K562 (cell line): ENCODE data around the gene DGCR2. TPM values are rescaled to one million over a fixed set of nuclear protein-coding genes. Genes with fewer than 3 reads are reported as not detected.
A peak's percentile ranks its signal among the peaks of the same experiment; 100 is the strongest.

ENCODE experiments used
- BRCA1 ChIP-seq, 2 experiments: fragments of 450-650 bp in 1 of 2; sonication (generic) in 1 of 2; formaldehyde crosslinking in 1 of 2; IDR thresholded peaks; 2 replicates each; pipeline versions ENCODE4 v1.5.0 to v1.6.1; 2017 to 2020; ENCODE audit warnings: mild to moderate bottlenecking in 1 of 2, missing genetic modification reagents in 1 of 2
- BRD9 ChIP-seq: fragments of 450-650 bp; IDR thresholded peaks from 2 replicates; pipeline ENCODE4 v1.6.1; 2018; ENCODE audit warnings: low read depth; ENCODE audit not compliant: partially characterized antibody
- EHMT2 ChIP-seq: fragments of 450-650 bp; IDR thresholded peaks from 2 replicates; pipeline ENCODE4 v1.6.1; 2018; ENCODE audit warnings: antibody characterized with exemption
- FOXJ3 ChIP-seq: sonication (generic); formaldehyde crosslinking; IDR thresholded peaks from 2 replicates; pipeline ENCODE4 v1.4.0; 2020; ENCODE audit warnings: mild to moderate bottlenecking, missing genetic modification reagents
- HNRNPLL ChIP-seq: fragments of 200-400 bp; formaldehyde crosslinking; IDR thresholded peaks from 2 replicates; pipeline ENCODE4 v1.6.1; 2017; ENCODE audit warnings: low read length, low read depth, mild to moderate bottlenecking; ENCODE audit not compliant: poor library complexity, severe bottlenecking
- ILF3 ChIP-seq: fragments of 450-650 bp; IDR thresholded peaks from 2 replicates; pipeline ENCODE4 v1.6.1; 2018; ENCODE audit warnings: antibody characterized with exemption, mild to moderate bottlenecking, moderate library complexity, borderline replicate concordance
- MAFF ChIP-seq: IDR thresholded peaks from 2 replicates; pipeline ENCODE4 v1.6.1; 2012; ENCODE audit warnings: low read length, improper control_type of control experiment
- MAZ ChIP-seq, 2 experiments: fragments of 450-650 bp in 1 of 2; sonication (generic) in 1 of 2; formaldehyde crosslinking; IDR thresholded peaks in 1 of 2; conservative IDR thresholded peaks in 1 of 2; 2 replicates each; pipeline versions ENCODE4 v1.4.0 to v1.5.0; 2020; ENCODE audit warnings: mild to moderate bottlenecking in 1 of 2, missing genetic modification reagents in 1 of 2
- NCOA6 ChIP-seq: fragments of 450-650 bp; IDR thresholded peaks from 2 replicates; pipeline ENCODE4 v1.6.1; 2017; ENCODE audit warnings: mild to moderate bottlenecking
- PCBP2 ChIP-seq: fragments of 200-400 bp; formaldehyde crosslinking; IDR thresholded peaks from 2 replicates; pipeline ENCODE4 v1.6.1; 2018; ENCODE audit warnings: low read length, low read depth, mild to moderate bottlenecking, moderate library complexity; ENCODE audit not compliant: poor library complexity, severe bottlenecking
- PTTG1 ChIP-seq: fragments of 450-650 bp; IDR thresholded peaks from 2 replicates; pipeline ENCODE4 v1.6.1; 2016; ENCODE audit warnings: low read depth, mild to moderate bottlenecking, missing genetic modification characterization, missing compliant biosample characterization
- TBL1XR1 ChIP-seq, 2 experiments: IDR thresholded peaks; 2 replicates each; pipeline ENCODE4 v1.6.1; 2012; ENCODE audit warnings: improper control_type of control experiment in 2 of 2, low read length in 2 of 2, mild to moderate bottlenecking in 1 of 2
- ZFPM2 ChIP-seq: fragments of 250-450 bp; sonication (Bioruptor Pico); IDR thresholded peaks from 2 replicates; pipeline ENCODE4 v1.5.1; 2022; ENCODE audit warnings: mild to moderate bottlenecking
- ZNF311 ChIP-seq: fragments of 250-450 bp; sonication (Bioruptor Pico); IDR thresholded peaks from 2 replicates; pipeline ENCODE4 v1.4.0; 2020; ENCODE audit warnings: mild to moderate bottlenecking, moderate library complexity
- ZNF79 ChIP-seq: fragments of 250-450 bp; sonication (Bioruptor Pico); IDR thresholded peaks from 2 replicates; pipeline ENCODE4 v1.4.0; 2020; ENCODE audit warnings: low read depth, mild to moderate bottlenecking, moderate library complexity
- polyA plus RNA-seq, 8 experiments: library from polyadenylated mRNA; depleted of rRNA in 4 of 8; stranded (reverse) in 5 of 8; unstranded in 3 of 8; fragments of >200 nt; fragmentation: Nextera tagmentation in 2 of 8; fragmentation: Illumina TruSeq in 1 of 8; extraction: Ambion mirVana in 2 of 8; extraction: Trizol in 1 of 8; gene quantifications; 2 replicates each; pipeline versions ENCODE4 v1.2.1 to v1.2.3, GENCODE V29; 2011 to 2014; ENCODE audit warnings: inconsistent platforms in 1 of 8, missing spikeins in 1 of 8
- total RNA-seq, 7 experiments: library from RNA; depleted of rRNA in 6 of 7; stranded (reverse); fragments of >200 nt in 6 of 7; fragmentation: Illumina TruSeq in 2 of 7; extraction: Trizol in 2 of 7; gene quantifications; 2 replicates each; pipeline versions ENCODE4 v1.2.1 to v1.2.3, GENCODE V29; 2011 to 2021; ENCODE audit warnings: low replicate concordance in 1 of 7
- TF ChIP-seq, protein P1 (sequence below), 2 experiments: fragments of 450-650 bp; IDR thresholded peaks; 2 replicates each; pipeline ENCODE4 v1.6.1; 2016
- TF ChIP-seq, protein P2 (sequence below): IDR thresholded peaks from 2 replicates; pipeline ENCODE4 v1.6.1; 2014; ENCODE audit warnings: antibody characterized with exemption
- TF ChIP-seq, protein P3 (sequence below): sonication (generic); formaldehyde crosslinking; IDR thresholded peaks from 2 replicates; pipeline ENCODE4 v1.9.0; 2022; ENCODE audit warnings: mild to moderate bottlenecking, missing genetic modification reagents
- TF ChIP-seq, protein P4 (sequence below): fragments of 450-650 bp; IDR thresholded peaks from 2 replicates; pipeline ENCODE4 v1.6.1; 2017; ENCODE audit warnings: mild to moderate bottlenecking, moderate library complexity
- TF ChIP-seq, protein P5 (sequence below), 2 experiments: fragments of 200-800 bp in 1 of 2; sonication (Bioruptor generic) in 1 of 2; sonication (generic) in 1 of 2; formaldehyde crosslinking in 1 of 2; IDR thresholded peaks in 1 of 2; conservative IDR thresholded peaks in 1 of 2; 2 replicates each; pipeline versions ENCODE4 v1.5.0 to v1.6.1; 2016 to 2020; ENCODE audit warnings: missing compliant biosample characterization in 1 of 2, missing genetic modification characterization in 1 of 2, missing genetic modification reagents in 1 of 2
- TF ChIP-seq, protein P6 (sequence below), 2 experiments: fragments of 450-650 bp in 1 of 2; sonication (generic) in 1 of 2; formaldehyde crosslinking in 1 of 2; IDR thresholded peaks in 1 of 2; conservative IDR thresholded peaks in 1 of 2; 2 replicates each; pipeline versions ENCODE4 v1.6.1 to v1.8.1; 2016 to 2023; ENCODE audit warnings: mild to moderate bottlenecking in 2 of 2, moderate library complexity in 2 of 2, inconsistent platforms in 1 of 2, missing genetic modification reagents in 1 of 2

Gene DGCR2
- total and polyA plus RNA-seq, 9 of the 15 experiments (the other 6 are each of a cell fraction or from before 2014, with no cell fraction given), result 0.69 to 101 (median 56.4) TPM

DNA sequence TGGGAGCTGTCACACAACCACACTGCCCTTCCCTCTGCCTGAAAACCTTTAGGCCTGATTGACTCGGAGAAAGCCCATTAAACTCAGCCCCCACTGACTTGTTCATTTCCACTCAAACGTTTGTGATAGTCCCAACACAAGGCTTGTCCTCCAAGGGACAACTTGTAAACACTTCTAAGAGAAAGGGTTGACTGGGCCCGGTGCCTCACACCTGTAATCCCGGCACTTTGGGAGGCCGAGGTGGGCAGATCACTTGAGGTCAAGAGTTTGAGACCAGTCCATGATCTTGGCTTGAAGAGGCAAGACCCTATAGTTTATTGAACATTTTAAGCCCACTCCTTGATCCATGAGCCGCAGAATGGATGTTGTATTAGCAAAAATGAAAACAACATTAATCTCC is 122.8 kb downstream of the DGCR2 start (continued):
- TF ChIP-seq, protein P1, sequence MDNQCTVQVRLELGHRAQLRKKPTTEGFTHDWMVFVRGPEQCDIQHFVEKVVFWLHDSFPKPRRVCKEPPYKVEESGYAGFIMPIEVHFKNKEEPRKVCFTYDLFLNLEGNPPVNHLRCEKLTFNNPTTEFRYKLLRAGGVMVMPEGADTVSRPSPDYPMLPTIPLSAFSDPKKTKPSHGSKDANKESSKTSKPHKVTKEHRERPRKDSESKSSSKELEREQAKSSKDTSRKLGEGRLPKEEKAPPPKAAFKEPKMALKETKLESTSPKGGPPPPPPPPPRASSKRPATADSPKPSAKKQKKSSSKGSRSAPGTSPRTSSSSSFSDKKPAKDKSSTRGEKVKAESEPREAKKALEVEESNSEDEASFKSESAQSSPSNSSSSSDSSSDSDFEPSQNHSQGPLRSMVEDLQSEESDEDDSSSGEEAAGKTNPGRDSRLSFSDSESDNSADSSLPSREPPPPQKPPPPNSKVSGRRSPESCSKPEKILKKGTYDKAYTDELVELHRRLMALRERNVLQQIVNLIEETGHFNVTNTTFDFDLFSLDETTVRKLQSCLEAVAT (IDR thresholded peaks at IDR 0.05), result no peak
- TF ChIP-seq NCOA6 (no peak), ZNF311 (CRISPR knock-in tag) (no peak), HNRNPLL (peak; percentile 16), MAFF (no peak), PCBP2 (no peak), BRCA1 (IDR thresholded peaks at IDR 0.05) (no peak), BRCA1 (CRISPR knock-in tag; IDR thresholded peaks at IDR 0.05) (no peak), BRD9 (no peak), ZNF79 (CRISPR knock-in tag) (no peak), PTTG1 (no peak), MAZ (CRISPR knock-in tag; conservative IDR thresholded peaks at IDR 0.05 in 1 of 2, IDR thresholded peaks at IDR 0.05 in 1 of 2) (no peak), ILF3 (no peak), ZFPM2 (CRISPR knock-in tag) (no peak), EHMT2 (no peak), FOXJ3 (CRISPR knock-in tag) (no peak), TBL1XR1 (IDR thresholded peaks at IDR 0.05; ENCODE audit: low read length in 2 of 2) (no peak)
- TF ChIP-seq, protein P2, sequence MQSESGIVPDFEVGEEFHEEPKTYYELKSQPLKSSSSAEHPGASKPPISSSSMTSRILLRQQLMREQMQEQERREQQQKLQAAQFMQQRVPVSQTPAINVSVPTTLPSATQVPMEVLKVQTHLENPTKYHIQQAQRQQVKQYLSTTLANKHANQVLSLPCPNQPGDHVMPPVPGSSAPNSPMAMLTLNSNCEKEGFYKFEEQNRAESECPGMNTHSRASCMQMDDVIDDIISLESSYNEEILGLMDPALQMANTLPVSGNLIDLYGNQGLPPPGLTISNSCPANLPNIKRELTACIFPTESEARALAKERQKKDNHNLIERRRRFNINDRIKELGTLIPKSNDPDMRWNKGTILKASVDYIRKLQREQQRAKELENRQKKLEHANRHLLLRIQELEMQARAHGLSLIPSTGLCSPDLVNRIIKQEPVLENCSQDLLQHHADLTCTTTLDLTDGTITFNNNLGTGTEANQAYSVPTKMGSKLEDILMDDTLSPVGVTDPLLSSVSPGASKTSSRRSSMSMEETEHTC, result no peak
- TF ChIP-seq, protein P3, sequence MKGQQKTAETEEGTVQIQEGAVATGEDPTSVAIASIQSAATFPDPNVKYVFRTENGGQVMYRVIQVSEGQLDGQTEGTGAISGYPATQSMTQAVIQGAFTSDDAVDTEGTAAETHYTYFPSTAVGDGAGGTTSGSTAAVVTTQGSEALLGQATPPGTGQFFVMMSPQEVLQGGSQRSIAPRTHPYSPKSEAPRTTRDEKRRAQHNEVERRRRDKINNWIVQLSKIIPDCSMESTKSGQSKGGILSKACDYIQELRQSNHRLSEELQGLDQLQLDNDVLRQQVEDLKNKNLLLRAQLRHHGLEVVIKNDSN (CRISPR knock-in tag), result peak; percentile 26; the same call in 1 of the 2 replicates
- TF ChIP-seq, protein P4, sequence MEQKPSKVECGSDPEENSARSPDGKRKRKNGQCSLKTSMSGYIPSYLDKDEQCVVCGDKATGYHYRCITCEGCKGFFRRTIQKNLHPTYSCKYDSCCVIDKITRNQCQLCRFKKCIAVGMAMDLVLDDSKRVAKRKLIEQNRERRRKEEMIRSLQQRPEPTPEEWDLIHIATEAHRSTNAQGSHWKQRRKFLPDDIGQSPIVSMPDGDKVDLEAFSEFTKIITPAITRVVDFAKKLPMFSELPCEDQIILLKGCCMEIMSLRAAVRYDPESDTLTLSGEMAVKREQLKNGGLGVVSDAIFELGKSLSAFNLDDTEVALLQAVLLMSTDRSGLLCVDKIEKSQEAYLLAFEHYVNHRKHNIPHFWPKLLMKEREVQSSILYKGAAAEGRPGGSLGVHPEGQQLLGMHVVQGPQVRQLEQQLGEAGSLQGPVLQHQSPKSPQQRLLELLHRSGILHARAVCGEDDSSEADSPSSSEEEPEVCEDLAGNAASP, result no peak
- TF ChIP-seq, protein P5, sequence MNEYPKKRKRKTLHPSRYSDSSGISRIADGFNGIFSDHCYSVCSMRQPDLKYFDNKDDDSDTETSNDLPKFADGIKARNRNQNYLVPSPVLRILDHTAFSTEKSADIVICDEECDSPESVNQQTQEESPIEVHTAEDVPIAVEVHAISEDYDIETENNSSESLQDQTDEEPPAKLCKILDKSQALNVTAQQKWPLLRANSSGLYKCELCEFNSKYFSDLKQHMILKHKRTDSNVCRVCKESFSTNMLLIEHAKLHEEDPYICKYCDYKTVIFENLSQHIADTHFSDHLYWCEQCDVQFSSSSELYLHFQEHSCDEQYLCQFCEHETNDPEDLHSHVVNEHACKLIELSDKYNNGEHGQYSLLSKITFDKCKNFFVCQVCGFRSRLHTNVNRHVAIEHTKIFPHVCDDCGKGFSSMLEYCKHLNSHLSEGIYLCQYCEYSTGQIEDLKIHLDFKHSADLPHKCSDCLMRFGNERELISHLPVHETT (CRISPR knock-in tag; conservative IDR thresholded peaks at IDR 0.05 in 1 of 2, IDR thresholded peaks at IDR 0.05 in 1 of 2), result no peak
- TF ChIP-seq, protein P6, sequence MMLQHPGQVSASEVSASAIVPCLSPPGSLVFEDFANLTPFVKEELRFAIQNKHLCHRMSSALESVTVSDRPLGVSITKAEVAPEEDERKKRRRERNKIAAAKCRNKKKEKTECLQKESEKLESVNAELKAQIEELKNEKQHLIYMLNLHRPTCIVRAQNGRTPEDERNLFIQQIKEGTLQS (IDR thresholded peaks at IDR 0.05), result no peak
- TF ChIP-seq, protein P6 (CRISPR knock-in tag; conservative IDR thresholded peaks at IDR 0.05), result no peak
